ENCODE results near the gene CRYZL1.
"Not testable (repeated sequence)": the region's sequence is repeated elsewhere in the genome, so short reads cannot be mapped to it uniquely, and the experiment has no call there.

Gene CRYZL1

DNA sequence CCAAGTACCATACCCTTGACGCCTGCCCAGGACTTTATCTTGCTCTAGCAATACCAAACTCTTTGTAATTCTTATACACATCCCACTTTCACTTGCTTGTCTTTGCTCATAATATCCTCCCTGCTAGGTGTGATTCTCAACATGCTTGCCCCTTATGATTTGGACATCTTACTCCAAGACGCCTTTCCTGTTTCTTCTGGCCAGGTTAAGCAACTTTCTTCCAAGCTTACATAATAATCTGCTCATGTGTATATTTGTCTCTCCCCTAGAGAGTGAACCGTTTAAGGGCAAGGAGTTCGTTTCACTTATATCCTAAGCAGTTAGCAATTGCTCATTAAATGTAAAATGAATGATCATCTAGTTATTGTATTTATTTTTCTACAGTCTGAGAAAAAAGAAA lies 21.8 kb downstream of the CRYZL1 start:
- DNase-seq: no peak

DNA sequence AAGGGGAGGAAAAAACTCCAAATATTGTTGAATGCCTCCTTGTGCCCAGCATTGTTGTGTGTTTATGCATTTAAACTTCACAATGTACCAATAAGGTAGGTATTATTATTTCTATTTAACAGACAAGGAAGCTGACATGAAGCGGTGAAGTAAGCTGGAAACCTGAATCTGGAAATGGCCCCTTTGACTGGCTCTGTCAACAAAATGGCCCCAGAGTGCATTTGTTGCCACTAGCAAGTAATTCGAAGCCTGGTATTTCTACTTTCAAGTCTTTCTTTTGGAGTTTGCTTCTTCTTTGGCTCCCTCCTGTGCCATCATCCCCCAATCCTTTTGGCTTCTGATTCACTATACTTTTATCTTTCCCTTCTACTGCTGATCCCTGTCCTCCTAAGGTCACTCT lies 23.1 kb downstream of the CRYZL1 start:
- DNase-seq: no peak

DNA sequence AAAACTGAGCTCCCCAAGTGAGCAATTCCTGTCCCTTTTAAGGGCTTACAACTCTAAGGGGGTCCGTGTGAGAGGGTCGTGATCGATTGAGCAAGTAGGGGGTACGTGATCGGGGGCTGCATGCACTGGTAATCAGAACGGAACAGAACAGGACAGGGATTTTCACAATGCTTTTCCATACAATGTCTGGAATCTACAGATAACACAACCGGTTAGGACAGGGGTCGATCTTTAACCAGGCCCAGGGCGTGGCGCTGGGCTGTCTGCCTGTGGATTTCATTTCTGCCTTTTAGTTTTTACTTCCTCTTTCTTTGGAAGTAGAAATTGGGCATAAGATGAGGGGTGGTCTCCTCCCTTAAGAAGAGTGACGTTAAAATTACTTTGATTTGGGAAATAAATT lies 24.0 kb downstream of the CRYZL1 start:
- DNase-seq: not testable (repeated sequence)

DNA sequence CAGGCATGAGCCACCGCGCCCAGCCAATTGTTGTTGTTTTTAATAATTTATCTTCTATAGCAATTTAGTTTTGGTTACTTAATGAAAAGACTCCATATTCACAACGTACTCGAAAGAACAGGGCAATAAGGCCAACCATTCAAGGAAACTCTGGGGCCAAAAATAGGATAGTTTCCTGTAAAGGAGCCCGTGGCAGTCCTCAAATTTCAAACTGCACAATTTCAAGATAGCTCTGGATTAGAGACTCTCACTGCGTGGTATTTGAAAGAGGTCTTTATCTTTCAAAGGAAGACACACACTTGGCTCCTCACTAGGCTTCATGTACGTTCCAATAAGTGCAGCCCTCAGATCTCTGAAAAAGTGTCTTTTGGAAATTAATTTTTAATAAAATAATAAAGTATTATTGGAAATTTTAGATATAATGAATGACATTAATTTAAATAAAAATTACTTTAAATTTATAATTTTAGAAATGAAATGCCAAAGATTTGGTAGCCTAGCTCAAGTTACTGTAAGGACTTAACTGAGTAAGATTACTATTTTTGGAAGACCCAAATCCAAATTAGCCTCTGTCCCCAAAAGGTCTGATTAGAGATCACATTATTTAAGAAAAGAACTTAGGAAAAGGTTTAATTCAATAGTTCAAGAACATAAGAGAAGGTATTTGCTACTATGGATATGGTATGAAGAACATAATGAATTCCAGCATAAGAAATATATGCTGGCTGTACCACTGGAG lies 30.4 kb downstream of the CRYZL1 start:
- DNase-seq: no peak

DNA sequence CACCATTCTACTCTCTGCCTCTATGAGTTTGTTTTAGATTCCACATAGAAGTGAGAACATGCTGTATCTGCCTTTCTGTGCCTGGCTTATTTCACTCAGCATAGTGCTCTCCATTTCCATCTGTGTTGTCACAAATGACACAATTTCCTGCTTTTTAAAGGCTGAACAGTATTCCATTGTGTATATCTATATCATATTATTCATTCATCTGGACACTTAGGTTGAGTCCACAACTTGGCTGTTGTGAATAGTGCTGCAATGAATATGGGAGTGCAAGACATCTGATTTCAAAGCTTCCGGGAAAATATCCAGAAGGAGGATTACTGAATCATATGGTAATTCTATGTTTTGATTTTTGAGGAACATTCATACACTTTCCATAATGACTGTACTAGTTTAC lies 33.0 kb downstream of the CRYZL1 start:
- no peak for DNase-seq

DNA sequence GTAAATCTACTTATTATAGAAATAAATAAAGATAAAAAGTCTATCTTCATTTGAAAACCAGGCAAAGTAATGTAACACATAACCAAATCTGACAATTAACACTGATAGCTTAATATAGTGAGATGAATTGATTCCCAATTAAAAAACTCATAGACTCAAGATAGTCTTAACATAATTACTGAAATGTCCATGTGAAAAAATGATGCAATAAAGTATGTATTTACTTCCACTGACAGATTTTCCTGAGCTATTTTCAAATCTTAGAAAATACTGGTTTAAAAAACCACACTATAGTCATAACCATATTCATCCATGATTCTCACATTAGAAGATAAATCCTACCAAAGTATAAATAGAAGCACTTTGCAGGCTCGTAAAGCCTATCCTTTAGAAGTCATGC lies 43.5 kb downstream of the CRYZL1 start:
- DNase-seq: no peak

DNA sequence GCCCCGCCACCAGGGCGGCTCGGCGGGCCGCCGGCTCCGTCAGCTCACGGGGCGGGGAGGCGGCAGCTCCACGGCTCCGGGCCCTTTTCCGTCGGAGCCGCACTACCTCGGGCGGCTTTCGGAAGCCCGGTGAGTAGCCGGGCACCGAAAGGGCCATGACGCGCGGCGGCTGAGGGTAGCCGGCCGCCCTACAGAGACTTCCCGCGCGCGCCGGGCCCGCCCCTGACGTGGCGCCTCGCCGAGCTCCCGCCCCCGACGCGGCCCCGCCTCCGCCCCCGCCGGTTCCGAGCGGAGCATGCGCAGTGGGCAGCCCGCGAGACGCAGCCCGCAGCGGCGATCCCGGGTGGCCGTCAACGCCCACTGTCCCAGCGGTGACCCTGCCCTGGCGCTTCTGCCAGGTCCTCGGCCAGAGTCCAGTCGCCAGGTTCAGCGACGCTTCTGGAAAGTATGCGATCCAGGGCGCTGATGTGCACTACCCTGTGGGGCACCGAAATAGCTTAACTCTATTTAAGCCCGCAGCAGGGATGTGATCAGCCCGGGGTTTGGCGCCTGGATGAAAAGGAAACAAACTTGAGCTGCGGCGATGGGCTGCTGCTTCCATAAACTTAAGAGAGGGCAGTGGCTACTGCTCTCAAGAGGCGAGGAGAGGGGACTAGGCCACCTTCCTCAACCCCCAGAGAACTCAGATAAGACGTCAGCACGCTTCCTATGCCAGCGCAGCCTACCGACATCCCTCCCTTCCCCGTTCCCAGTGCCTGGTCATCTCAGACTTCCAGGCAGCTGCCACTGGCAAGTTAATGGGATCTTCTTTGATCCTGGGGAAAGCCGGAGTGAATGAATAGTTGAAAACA lies 52.8 kb downstream of the CRYZL1 start, which contains the start of gene DONSON:
DONSON (minus strand) TSS at position 200 of the 851 bp plus-strand sequence; CDS start at position 157, 43 bp downstream.
- peak; percentile 89 to 90 for DNase-seq

DNA sequence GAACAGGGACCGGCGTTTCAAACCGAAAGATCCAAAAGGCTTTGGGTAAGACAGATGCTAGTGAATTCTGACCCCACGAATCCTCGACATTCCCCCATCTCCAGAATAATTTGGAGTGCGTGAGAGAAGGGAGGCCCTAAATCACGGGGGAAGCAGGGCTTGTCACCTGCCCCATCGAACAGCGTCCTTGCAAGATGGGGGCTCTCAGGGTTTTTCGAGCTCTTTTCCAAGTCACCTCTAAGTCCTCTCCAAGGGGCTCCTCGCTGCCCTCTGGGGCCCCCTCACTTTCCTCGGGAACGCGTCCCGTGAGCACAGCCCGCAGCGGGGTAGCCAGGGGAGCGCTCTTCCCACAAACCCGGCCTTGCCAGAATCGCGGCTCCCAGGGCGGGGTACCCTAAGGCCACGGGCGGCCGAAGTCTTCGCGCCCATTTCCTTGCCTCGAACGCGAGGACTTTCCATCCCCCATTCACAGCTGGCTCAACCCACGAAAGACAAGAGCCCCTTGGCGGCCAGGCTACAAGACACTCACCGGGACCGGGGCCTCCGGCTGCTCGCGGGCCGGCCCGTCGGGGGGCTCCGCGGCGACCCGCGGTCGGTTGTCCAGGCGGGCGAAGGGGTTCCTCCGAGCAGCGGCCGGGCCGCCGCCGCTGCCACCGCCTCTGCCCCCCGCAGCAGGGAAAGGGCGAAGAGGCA lies 53.6 kb downstream of the CRYZL1 start:
- DNase-seq: peak; percentile 29 to 39

DNA sequence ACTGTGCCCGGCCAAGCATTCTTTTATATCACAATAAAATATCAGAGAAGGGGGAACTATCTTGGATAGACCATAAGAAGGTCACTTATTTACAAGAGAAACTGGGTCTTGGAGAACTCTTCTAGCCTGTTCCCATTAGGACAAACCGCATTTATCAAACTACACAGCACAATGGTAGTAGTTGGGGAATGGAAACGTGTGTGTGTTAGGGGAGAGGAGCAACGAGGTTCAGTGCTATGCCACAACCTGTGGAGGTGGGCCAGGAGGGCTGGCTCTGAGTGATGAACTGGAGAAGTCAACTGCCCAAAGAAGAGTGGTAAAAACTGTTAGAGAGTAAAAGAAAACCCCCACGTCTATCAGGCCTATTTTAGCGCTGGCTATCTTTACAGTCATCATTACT lies 54.6 kb downstream of the CRYZL1 start:
- DNase-seq: no peak

DNA sequence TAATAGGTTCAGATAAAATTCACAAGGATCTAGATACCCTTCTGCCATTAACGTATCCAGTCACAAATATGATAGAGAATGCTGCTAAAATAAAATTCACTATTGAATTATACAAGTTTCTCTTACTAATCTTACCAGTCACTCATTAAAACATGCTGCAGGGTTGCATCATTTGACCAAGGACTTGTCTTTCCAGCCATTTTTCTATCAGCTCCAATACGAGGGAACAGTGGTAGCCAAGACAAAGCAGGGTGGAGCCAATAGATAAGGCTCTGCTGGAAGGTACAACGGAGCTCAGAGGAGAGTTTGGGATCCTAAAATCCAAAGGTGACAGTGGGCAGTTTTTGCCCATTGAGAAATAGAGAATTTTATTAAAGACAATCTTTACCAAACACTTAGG lies 57.1 kb downstream of the CRYZL1 start:
- no peak for DNase-seq

DNA sequence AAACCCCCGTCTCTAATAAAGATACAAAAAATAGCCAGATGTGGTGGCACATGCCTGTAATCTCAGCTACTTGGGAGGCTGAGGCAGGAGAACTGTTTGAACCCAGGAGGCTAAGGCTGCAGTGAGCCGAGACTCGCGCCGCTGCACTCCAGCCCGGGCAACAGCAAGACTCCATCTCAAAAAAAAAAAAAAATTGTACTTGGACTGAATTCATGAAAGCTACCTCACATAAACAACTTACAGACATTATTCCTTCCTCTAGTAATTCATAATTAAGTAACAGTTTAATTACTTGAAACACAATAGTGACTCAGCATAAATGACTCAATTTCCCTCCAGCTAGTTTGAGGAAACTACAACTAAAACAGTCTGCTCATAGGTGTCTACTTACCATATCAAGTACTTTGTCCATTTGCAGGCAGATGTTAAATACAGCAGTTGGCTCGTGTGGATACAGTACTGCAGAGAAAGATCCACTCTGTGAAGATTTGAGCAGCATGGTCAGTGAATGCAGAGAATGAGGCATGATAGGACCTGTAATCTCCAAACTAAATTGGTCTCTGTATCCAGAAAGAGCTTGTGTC lies 62.5 kb downstream of the CRYZL1 start:
- no peak for DNase-seq

DNA sequence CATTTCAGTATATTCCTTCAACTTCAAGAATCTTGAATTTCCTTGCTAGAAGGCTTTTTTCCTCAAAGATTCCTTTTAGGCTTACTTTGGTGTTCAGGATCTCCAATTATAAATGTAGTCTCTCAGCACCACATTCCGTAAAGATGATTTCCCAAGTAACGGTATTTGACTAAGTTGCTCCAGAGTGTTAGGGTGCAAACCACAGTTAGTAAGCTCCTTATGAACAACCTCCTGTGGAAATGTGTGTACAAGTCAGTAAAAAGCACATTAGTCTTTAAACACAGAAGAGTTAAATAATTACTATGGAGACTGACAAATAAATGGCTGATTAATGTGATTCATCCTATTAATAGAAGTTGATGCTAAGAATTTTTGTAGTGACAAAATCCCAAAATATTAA lies 63.3 kb downstream of the CRYZL1 start:
- DNase-seq: no peak

DNA sequence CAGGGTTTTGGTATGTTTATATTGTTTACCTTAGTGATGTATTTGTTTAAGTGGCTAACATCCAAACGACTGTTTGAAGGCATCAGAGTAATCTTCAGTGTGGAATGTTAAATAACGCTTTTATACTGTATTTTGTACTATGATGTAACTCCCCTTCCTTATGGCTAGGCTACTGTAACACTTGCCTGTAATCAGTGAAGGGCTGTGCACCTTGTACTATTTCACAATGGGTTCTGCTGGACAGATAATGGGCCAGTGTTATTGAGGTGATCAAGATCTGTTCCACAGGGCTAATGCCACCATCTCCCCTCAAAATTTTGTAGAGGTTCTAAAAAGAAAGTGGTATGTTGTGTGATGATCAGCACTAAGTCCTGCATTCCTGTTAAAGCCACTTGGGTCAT lies 64.8 kb downstream of the CRYZL1 start:
- DNase-seq: not testable (repeated sequence)

DNA sequence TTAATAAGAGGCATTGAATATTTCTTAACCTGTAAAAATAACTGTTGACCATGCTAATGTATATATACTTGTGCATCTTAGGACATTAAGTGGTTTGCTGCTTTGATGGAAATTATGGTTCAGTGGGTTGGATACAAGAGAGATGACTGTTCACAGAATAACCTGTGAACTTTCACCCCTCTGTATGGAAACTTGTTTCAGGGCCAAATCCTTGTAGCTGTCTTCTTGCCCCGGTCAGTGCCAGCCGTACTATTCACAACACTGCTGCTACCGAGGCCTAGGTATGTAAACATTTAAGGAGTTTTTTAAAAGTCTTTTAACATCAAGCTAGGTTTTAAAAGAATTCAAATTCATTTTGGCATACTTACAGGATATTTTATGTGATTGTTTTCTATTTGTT lies 69.2 kb downstream of the CRYZL1 start:
- DNase-seq: no peak

DNA sequence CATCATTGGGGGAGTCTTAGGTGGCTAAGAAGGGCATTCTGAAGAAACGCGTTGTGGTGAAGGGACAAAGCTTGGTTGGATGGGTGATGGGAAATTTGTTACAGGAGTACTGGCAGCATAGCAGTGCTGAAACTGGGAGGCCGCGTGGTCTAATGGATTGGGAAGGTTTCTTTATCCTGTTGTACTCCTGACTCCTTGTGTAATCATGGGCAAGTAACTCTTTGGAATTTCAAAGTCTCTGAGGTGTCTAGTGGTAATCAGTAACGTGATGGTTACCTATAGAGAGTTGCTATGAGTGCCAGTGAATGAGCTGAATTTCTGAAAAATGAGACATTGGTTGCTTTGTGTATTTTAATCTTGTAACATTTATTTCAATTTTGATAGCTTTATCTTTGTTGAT lies 71.5 kb downstream of the CRYZL1 start:
- no peak for DNase-seq

DNA sequence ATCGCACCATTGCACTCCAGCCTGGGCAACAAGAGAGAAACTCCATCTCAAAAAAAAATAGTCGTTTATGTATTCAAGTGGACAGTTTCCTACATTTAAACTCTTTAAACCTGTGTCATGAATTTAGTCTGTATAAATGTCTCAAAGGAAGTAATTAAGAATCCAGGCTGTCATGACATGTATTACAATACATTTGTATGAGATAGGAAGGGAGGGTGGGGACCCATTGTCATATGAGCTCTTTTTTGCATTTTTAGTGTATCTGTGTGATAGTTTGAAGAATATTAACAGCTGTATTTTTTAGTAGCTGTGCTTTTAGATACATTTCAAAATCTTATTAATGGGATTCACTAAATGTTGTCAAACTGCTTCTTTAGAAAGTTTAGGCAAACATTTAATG lies 73.1 kb downstream of the CRYZL1 start:
- DNase-seq: no peak

DNA sequence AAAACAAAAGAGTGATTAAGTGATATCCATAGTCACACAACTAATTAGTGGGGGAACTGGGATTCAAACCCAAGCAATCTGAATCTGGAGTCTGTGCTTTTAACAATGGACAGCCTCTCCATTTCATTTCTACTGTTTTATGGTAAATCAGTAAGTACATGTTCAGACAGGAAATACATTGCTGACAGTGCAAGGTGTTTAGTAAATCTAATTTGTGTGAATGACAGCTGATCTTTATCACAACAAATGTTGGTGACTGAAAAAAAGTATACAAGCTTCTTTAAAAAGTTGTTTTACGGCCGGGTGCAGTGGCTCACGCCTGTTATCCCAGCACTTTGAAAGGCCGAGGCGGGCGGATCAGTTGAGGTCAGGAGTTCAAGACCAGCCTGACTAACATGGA lies 73.6 kb downstream of the CRYZL1 start:
- DNase-seq: no peak

DNA sequence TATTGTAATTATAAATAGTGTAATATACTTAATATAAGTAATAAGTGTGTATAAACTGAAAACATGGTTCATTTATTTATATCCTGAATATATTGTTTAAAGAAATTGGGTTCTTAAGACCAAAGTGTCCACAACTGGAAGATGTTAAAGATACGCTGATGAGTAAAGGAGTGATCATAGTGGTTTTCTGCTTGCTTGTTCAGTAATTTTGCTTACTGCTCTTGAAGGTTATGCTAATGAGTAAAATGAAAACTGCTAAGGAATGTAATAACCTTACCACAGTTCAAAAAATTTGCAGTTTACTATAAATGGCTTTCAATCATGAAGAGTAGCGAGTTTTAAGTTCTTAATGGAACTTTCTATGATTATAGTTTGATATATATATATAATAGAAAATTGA lies 75.0 kb downstream of the CRYZL1 start:
- DNase-seq: no peak

DNA sequence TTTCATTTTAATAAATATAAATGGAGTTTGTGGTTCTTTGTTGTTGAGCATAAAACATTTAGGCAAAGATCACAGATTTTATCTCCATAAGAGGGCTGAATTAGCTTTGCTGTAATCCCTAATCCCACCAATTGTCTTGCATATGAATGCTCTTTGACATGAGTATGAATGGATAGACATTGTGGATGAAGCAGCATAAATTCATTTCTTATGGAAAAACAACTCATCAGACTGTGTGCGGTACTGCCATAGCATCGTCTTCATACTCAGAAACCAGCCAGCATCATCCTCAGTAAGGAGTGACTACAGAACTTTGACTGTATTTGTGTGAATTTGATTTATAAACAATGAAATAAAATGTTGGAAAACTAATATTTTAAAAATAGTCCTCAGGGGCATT lies 79.2 kb downstream of the CRYZL1 start:
- no peak for DNase-seq

DNA sequence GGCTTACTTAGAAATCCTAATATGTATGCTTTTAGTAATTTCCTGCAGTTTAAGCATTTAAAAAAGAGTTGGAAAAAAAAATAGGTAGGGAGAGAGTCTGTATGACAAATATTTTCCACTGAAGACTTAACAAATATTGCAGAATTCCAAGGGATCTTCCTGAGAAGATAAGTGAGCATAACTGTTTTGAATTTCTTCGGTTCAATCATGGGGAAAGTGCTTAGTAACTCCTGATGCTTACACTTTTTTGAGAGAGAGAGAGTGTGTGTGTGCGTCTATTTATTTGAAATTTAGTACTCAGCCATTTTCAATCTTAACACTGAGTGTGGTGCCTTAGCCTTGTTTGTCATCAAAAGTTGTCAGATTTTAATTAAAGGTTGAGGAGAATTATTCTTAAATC lies 80.2 kb downstream of the CRYZL1 start:
- DNase-seq: no peak

DNA sequence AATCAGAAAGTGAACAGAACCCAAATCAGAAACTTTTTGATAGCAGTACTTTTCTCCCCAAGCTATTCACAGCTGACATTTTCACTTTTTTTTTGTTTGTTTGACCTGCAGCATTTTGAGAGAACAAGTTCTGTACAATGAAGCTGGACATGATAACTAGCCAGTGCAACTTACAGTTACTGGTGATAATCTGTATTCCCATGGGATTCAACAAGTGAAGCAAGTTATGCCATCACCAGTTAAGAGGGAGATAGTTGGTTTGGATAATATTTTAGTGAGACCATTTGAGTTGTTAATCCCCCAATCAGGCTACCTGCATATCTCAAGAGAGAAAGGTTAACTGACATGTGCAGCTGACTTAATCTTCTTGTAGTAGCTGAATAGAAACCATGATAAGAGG lies 80.6 kb downstream of the CRYZL1 start:
- no peak for DNase-seq

DNA sequence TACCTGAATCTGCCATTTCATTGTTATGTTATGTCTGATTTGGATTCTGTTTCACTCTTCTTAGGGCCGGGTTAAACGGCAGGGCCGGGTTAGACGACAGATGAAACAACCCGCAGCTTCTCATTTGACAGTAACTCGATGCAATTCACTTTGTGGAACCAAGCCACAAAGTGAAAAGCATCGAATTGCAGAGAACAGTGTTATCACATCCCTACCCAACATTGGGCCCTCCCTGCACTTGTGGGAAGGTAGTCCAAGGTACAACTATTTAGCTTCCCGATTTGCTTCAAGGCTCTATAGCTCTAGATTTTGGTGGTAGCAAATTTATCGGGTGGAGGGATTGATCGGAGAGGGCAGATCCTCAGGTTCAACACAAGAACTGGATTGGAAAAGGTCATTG lies 81.7 kb downstream of the CRYZL1 start:
- DNase-seq: no peak

DNA sequence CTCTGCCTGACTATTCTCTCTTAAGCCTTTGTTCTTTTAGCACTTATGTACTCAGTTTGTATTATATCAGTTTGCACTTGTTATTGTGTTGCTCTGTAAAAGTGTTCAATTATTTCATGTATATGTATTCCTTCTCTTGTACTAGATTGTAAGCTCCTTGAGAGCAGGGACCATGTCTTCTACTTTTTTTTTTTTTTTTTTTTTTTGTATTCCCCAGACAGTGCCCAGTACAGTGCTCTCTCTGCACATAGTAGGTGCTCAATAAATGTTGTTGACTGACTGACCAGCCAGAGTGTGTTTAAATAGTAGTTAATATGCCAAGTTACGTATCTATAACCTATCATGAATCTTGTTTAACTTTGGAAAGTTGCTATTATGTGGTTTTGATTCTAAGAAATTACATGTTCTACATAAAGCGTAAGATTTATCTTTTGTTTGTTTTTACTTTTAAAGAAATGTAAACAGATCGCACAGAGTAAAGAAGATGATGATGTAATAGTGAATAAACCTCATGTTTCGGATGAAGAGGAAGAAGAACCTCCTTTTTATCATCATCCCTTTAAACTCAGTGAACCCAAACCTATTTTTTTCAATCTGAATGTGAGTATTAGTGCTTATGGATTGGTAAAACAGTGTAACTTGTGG lies 82.6 kb downstream of the CRYZL1 start:
- DNase-seq: no peak

All from stimulated activated CD4-positive, alpha-beta T cell treated with anti-CD3 and anti-CD28 coated beads, Interleukin-2, amount 100 ng/mL, for 24 hours (primary cell).